Panc1 (cell line): ENCODE data around the gene PRKAG3. TPM values are rescaled to one million over a fixed set of nuclear protein-coding genes. Genes with fewer than 3 reads are reported as not detected.

ENCODE experiments used
- ATAC-seq: fragments of 200-7000 bp; cut with Tn5 transposase; 2 replicates; pipeline ENCODE4 v1.9.1; 2020; ENCODE audit warnings: mild to moderate bottlenecking, moderate library complexity
- BruUV-seq: library from RNA; stranded (reverse); fragments of 400-500 nt; replicated peaks from 2 replicates; lab custom pipeline; 2021; lab: Mats Ljungman, UMichigan
- CTCF ChIA-PET: fragments of 300-600 bp; sonication (Branson Sonifier 250); formaldehyde crosslinking; loops from one replicate; lab custom pipeline; 2022; ENCODE audit warnings: antibody characterized with exemption; lab: Charles Lee
- POLR2A ChIA-PET: fragments of 300-600 bp; sonication (Branson Sonifier 250); formaldehyde crosslinking; loops from one replicate; lab custom pipeline; 2022; ENCODE audit warnings: antibody characterized with exemption; lab: Charles Lee
- DNase-seq: peaks from one replicate; pipeline ENCODE4 v3.0.0-alpha.2; 2010; ENCODE audit warnings: low read depth, low spot score
- H3K27ac ChIP-seq: 2 replicates; pipeline ENCODE4 v1.5.1; 2011; ENCODE audit warnings: mild to moderate bottlenecking, low read length, inconsistent platforms
- H3K27me3 ChIP-seq: fragments of 200-500 bp; sonication (Bioruptor generic); 2 replicates; pipeline ENCODE4 v1.6.0; 2014; ENCODE audit warnings: low read length, inconsistent platforms; ENCODE audit not compliant: control insufficient read depth, insufficient read depth
- H3K36me3 ChIP-seq: fragments of 200-500 bp; sonication (Bioruptor generic); 2 replicates; pipeline ENCODE4 v1.5.1; 2014; ENCODE audit warnings: inconsistent platforms, mild to moderate bottlenecking, low read length, moderate library complexity; ENCODE audit not compliant: control insufficient read depth, insufficient read depth
- H3K4me1 ChIP-seq: 2 replicates; pipeline ENCODE4 v1.5.1; 2011; ENCODE audit warnings: inconsistent platforms, mild to moderate bottlenecking, low read length, moderate library complexity; ENCODE audit not compliant: control insufficient read depth, insufficient read depth
- H3K4me3 ChIP-seq, 2 experiments: 2 replicates each; pipeline ENCODE4 v1.5.1; 2011 to 2012; ENCODE audit warnings: low read depth in 2 of 2, low read length in 2 of 2, mild to moderate bottlenecking in 2 of 2, inconsistent platforms in 1 of 2, moderate library complexity in 1 of 2
- H3K9me3 ChIP-seq: fragments of 200-500 bp; sonication (Bioruptor generic); 2 replicates; pipeline ENCODE4 v1.5.1; 2014; ENCODE audit warnings: low read depth, mild to moderate bottlenecking, inconsistent platforms, low read length, moderate library complexity; ENCODE audit not compliant: control insufficient read depth, insufficient read depth
- CTCF ChIP-seq: fragments of 450-650 bp; IDR thresholded peaks from 2 replicates; pipeline ENCODE4 v1.5.1; 2017; ENCODE audit warnings: mild to moderate bottlenecking
- POLR2AphosphoS5 ChIP-seq: IDR thresholded peaks from 2 replicates; pipeline ENCODE4 v1.6.1; 2012; ENCODE audit warnings: mild to moderate bottlenecking, low read depth, low read length, moderate library complexity
- REST ChIP-seq, 2 experiments: IDR thresholded peaks; 2 replicates each; pipeline ENCODE4 v1.6.1; 2011 to 2012; ENCODE audit warnings: low read depth in 2 of 2, control low read depth in 1 of 2, low read length in 1 of 2, mild to moderate bottlenecking in 1 of 2, moderate library complexity in 1 of 2; ENCODE audit not compliant: insufficient read depth in 1 of 2
- SIN3A ChIP-seq: IDR thresholded peaks from 2 replicates; pipeline ENCODE4 v1.6.1; 2012; ENCODE audit warnings: low read depth, mild to moderate bottlenecking, low read length, moderate library complexity, borderline replicate concordance; ENCODE audit not compliant: insufficient read depth
- TCF7L2 ChIP-seq: IDR thresholded peaks from 2 replicates; pipeline ENCODE4 v1.6.1; 2011; ENCODE audit warnings: mild to moderate bottlenecking, low read depth, low read length, inconsistent platforms
- in situ Hi-C: cut with HindIII; loops from 2 replicates; pipeline ENCODE4 v1.10.0; 2016; ENCODE audit warnings: low sequenced_read_pairs, low pct_unique_long_range_greater_than_20kb
- intact Hi-C: fragments of 100-400 bp; cut with micrococcal nuclease; formaldehyde crosslinking; loops from one replicate; pipeline ENCODE4 v1.10.0; 2022; ENCODE audit not compliant: unreplicated experiment
- total RNA-seq: library from RNA; stranded (reverse); gene quantifications from one replicate; pipeline ENCODE4 v1.2.1, GENCODE V29; 2021; ENCODE audit not compliant: unreplicated experiment

Gene PRKAG3
- total RNA-seq, 1 experiment from 2014 or later = not detected

GRCh38 chr2:218839888-218840287 is 8.3 kb upstream of the PRKAG3 start:
- ChIA-PET CTCF (no interaction called here), POLR2A (no interaction called here)
- intact Hi-C loops (no loop called here), in situ Hi-C loops (no loop called here)
- TF ChIP-seq POLR2AphosphoS5 (no peak), CTCF (no peak), SIN3A (no peak), REST (IDR thresholded peaks at IDR 0.05; ENCODE audit: insufficient read depth in 1 of 2, low read depth in 2 of 2, low read length in 1 of 2) (no peak), TCF7L2 (no peak)
- Histone ChIP-seq H3K27me3 (no peaks in the 10 kb centered on the region; the same call in 1 of the 2 replicates), H3K36me3 (no peaks in the 10 kb centered on the region), H3K4me1 (0 out of 2 replicates have a peak, but pooled peaks cover under 1% of the 10 kb centered on the region), H3K4me3 (no peak overlapping the region), H3K27ac (no peak overlapping the region), H3K9me3 (peaks cover 7% of the 10 kb centered on the region; the same call in 1 of the 2 replicates)
- BruUV-seq = no TSS peak
- DNase-seq = no peak
- no peak for ATAC-seq

- ChIA-PET POLR2A (interaction anchor here (0.5 to 0.7 kb wide), 2 partner anchors 11 to 108 kb away, joined by 4 to 6 read pairs; no protein-coding TSS in a partner anchor), CTCF (no interaction called here)
- BruUV-seq = no TSS peak
- TF ChIP-seq REST (IDR thresholded peaks at IDR 0.05; ENCODE audit: insufficient read depth in 1 of 2, low read depth in 2 of 2, low read length in 1 of 2) (no peak), POLR2AphosphoS5 (no peak), CTCF (no peak), SIN3A (no peak), TCF7L2 (no peak)
- H3K27ac ChIP-seq = no peak overlapping the region
- intact Hi-C loops (no loop called here), in situ Hi-C loops (no loop called here)
- H3K27me3 ChIP-seq = no peaks in the 10 kb centered on the region; the same call in 1 of the 2 replicates
- H3K4me1 ChIP-seq = 0 out of 2 replicates have a peak, but pooled peaks cover 5% of the 10 kb centered on the region
- DNase-seq = no peak
- no peak for ATAC-seq
- H3K36me3 ChIP-seq = no peaks in the 10 kb centered on the region
- H3K9me3 ChIP-seq = peaks cover 7% of the 10 kb centered on the region; the same call in 1 of the 2 replicates
- H3K4me3 ChIP-seq = no peak overlapping the region
These were observed 7.8 kb upstream of the PRKAG3 start for GRCh38 chr2:218839430-218839829.
